GM21717 (cell line): Measurements from ENCODE around the gene UNKL.

Source experiments
- ATAC-seq: cut with Tn5 transposase; IDR thresholded peaks from one replicate; pipeline ENCODE4 v1.9.1; 2021; ENCODE audit warnings: mild to moderate bottlenecking, moderate library complexity; ENCODE audit not compliant: unreplicated experiment

Gene UNKL

DNA sequence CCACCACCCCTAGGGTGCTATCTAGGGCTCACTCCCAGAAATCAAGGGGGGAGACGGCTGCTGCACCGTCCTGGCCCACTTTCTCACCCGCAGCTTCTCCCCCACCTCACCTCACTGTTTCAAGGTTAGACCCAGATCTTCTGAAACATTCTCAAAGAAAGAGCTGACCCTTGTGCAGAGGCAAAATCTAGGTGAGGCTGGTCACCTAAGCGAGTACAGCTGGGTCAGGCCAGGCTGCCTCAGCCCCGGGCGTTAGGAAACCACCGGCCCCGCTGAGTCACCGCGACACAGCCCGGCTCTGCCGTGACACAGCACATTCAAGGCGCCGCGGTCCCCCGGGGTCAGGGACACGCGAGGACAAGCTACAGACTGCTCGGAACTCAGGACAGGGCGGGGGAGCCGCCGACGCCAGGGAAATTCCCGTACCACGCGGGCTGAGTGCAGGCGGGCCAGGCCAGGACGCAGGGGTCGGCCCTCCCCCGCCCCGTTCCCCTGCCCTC, 35.6 kb downstream of the UNKL start:
- ATAC-seq = no peak

DNA sequence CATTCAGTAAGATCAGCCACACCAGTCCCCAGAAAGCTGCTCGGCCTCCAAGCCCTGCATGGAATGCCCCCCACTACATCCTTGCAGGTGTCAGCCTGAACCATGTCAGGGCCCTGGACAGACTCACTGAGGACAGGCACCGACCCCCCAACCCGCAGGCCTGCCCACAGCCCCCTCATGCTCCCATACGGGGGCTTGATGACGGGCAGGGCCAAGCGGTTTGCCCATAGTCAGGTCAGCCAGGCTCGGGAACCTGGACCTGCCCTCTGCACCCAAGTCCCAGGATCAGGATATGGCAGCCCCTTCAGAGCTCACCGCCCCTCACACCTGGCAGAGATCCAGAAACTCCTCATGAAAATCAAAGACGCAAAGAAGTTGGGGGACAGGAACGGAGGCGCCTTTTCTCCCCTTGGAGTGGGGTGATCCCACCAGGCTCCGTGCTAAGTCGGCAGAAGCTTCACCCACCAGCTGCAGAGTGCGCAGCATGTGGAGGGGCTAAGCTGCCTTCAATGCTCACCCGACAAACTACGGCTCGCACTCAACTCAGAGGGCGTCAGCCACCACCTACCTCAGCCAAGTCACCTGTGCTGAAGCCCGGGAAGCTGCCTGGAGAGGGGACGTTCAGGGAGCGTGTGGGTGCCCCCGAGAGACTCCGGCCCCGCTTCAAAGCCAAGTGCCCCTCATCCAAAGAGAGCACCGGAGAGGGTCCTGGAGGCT, 36.3 kb downstream of the UNKL start:
- ATAC-seq = no peak

- no peak for ATAC-seq
Observed at GRCh38 chr16:1377406-1378010, 37.0 kb downstream of the UNKL start.

DNA sequence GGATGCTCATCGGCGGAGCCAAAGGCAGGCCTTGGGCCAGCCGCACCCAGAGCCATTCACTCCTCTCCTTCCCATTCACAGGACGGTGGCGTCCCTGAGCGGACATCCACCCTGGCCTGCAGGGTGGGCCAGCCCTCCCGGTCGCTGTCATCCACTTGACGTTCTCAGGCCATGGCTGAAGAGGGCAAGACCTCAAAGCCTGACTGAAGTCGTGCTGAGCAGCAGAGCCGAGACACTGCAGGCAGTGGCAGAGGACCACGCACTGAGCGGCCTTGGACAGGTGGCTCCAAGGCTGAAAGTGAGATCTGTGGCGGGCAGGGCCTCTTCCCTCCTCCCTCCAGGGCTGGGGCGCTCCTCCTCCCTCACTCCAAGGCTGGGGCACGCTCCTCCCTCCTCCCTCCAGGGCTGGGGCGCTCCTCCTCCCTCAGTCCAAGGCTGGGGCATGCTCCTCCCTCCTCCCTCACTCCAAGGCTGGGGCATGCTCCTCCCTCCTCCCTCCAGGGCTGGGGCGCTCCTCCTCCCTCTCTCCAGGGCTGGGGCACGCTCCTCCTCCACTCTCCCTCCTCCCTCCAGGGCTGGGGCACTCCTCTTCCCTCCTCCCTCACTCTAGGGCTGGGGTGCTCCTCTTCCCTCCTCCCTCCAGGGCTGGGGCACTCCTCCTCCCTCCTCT, 38.6 kb downstream of the UNKL start:
- no peak for ATAC-seq

DNA sequence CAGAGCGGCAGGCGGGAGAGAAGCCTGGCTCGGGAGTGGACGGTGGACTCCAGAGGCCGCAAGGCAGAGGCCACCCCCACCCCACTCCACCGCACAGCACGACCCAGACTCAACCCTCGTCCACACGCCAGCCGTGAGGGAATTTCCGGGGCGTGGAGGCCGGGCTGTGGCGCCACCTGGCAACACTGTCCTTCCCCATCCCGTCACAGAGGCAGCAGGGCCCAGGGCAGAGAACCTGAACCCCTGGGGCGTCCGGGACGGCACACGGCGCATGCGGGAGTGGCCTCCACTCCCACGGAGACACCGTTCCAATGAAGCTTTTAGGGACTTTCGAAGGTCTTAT, 39.2 kb downstream of the UNKL start:
- ATAC-seq = no peak

- no peak for ATAC-seq
Observed at GRCh38 chr16:1374418-1375297, 39.8 kb downstream of the UNKL start.

DNA sequence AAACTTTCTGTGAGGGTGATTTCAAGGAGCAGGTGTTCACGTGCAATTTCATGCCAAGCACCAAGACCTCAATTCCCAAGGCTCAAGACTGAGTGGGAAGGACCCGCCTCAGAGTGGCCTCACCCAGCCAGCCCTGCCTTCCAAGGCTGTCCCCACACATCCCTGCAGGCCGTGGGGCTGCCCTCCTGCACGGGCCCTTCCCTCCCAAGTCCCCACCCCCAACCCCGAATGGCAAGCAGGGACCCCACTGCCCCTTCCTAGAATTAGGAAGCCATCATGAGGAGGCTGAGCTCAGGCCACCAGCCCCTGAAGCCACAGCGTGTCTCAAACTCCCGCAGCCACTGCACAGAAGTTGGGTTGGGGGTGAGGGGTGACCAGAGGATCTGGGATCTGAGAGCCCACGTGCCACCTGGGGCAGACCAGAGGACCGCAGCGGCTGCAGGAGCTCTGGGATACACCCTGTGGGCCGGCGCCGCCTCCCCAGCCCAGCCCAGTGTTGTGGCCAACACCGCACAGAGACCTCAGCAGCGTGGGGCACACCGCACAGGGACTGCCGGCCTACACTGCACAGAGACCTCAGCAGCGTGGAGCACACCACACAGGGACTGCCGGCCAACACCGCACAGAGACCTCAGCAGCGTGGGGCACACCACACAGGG, 42.1 kb downstream of the UNKL start:
- ATAC-seq = no peak

GRCh38 chr16:1371054-1371978, 43.2 kb downstream of the UNKL start:
- ATAC-seq = no peak

DNA sequence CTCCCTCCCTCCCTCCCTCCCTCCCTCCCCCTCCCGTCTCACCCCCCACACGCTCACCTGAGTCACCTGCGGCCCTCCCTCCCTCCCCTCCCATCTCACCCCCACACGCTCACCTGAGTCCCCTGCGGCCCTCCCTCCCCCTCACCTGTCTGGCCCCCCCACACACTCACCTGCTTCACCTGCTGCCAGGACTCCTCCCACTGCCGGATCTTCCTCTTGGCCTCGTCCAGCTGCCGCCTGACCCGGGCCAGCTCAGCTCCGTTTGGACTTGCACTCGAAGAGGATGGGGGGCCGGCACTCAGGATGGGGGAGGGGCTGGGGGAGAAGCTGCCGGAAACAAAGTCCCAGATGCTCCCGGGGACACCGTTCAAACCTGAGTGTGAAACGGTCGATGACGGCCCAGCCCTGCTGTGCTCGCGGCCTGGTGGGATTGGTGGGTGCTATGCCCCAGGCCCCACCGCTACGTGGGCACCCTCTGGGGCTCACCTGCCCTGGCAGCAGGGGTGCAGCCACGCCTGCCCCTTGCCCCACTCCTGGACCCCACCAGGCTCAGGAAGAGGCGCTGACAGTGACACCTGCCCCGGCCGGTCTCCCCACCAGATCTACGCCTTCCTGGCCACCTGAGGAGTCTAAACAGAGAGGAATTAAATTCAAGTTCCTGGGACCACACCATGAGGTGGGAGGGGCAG, 46.9 kb downstream of the UNKL start:
- ATAC-seq = no peak

- ATAC-seq = no peak
Observed at GRCh38 chr16:1366712-1367299, 47.7 kb downstream of the UNKL start.

DNA sequence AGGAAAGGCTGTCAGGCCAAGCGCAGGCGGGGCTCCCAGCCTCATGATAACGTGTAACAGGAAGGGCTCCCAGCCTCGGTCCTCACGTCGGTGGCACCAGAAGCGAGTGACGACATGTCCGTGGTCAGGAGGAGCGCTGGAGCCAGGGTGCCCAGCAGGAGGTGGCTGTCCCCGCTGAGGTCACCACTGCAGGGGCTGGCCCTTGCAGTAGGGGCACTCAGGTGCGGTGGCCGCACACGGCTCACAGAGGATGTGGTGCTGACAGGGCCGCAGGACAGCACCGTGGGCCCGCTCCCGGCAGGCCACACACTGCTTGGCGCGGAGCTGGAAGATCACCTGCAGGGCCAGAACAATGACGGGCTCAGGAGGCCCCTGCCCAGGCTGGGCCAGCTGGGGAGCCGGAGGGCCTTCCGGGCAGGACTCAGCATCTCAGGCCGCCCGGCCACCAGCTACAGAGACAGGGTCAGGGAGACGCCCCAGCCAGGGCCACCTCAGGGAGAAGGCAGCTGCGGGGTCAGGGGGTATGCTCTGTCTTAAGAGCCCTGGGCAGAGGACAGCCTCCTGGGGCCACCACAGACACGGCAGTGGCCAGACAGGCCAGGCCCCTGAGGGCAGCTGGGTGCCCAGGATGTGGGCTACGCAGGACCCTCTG, 48.3 kb downstream of the UNKL start:
- no peak for ATAC-seq

DNA sequence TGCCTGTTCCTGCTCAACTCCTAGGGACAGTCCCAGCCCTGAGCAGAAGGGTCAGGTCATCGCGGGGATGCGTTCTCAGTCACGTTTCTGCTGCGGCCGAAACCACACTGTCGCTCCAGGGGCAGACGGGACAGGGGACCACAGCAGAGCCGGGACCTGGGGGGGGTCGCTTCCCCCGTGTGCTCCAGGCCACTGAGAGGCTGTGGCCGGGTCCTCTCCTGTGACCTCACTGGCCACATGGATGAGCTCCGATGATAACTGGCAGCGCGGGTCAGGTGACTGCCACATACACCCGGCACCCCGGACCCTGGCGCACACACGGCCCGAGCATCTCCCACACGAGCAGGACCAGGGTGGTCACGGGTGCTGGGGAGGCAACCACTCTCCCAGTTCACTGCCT, 50.0 kb downstream of the UNKL start:
- ATAC-seq = no peak

GRCh38 chr16:1363501-1364041, 50.9 kb downstream of the UNKL start:
- ATAC-seq = peak; percentile 50

GRCh38 chr16:1362807-1363206, 51.7 kb downstream of the UNKL start:
- ATAC-seq = no peak

- ATAC-seq = no peak
Observed at GRCh38 chr16:1361685-1362360, 52.7 kb downstream of the UNKL start.

DNA sequence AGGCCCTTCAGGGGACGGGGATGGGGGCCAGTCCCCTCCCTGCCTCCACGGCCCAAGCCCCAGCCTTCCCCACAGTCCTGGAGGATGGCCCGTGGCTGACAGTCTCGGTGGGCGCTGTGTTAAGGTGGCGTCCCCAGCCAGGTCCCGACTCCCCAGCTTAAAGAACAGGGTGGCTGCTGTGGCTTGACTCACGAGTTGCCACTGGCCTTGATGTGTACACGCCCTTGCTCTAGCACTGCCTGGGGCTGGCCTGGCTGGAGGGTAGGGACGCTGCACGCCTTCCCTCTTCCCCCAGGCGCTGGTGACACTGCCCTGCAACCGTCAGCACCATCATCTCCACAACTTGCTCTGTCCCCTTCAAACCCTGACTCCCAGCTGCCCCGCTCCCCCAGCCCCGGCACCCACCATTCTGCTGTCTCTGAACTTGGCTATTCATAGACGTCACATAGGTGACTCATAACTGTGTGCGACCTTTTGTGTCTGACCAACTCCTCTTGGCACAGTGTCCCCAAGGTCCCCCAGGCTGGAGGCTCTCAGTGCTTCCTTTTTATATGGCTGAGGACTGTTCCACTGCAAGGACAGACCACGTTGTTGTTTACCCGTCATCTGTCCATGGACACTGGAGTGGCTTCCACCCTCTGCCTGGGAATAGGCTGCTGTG, 56.5 kb downstream of the UNKL start:
- ATAC-seq = no peak
